IPS DF 19.7 (cell line): ENCODE results near the gene RBMS1.

ENCODE experiments used
- DNase-seq: peaks from one replicate; pipeline ENCODE4 v3.0.0-alpha.2; 2013; ENCODE audit warnings: low read depth, low spot score

The RBMS1 gene

DNA sequence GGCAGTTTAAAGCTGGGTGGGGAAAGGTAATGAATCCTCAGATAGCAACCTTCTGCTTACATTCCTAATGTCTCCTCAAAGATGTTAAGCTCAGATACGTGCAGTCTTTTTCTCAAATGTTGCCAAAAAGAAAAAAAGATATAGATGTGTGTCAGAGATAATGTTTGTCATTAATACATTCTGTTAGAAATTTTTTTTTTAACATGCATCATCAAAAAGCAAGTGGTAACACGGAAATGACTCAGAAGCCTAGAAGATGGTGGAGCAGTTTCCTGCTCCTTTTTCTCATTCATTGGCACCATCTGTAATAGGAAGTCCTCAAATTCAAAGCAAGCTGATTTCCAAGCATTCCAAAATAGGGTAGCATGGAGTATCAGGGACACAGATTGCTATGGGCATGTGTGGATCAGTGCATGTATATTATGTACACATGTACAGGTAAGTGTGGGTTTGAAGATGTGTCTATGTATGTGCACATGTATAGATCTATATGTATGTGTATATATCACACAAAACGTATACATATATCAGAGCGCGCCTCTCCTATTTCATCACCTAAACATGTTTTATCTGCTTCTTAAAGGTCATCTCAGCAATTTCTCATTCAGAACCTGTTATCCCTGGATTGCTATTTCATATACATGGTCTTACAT is 213.7 kb downstream of the RBMS1 start:
- DNase-seq: no peak

DNA sequence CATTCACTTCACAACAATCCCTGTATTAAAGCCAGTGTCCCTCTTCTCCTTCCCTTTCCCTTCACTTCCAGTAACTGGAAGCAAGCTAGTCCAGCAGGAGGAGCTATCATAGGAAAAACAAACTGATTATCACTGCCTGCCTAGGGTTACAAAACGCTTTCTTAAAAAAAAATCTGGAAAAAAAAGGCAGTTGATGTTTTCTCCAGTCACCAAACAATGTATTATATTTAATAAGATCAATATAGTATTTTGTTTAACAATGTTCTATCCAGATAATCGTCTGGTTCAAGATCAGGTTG is 214.8 kb downstream of the RBMS1 start:
- no peak for DNase-seq

DNA sequence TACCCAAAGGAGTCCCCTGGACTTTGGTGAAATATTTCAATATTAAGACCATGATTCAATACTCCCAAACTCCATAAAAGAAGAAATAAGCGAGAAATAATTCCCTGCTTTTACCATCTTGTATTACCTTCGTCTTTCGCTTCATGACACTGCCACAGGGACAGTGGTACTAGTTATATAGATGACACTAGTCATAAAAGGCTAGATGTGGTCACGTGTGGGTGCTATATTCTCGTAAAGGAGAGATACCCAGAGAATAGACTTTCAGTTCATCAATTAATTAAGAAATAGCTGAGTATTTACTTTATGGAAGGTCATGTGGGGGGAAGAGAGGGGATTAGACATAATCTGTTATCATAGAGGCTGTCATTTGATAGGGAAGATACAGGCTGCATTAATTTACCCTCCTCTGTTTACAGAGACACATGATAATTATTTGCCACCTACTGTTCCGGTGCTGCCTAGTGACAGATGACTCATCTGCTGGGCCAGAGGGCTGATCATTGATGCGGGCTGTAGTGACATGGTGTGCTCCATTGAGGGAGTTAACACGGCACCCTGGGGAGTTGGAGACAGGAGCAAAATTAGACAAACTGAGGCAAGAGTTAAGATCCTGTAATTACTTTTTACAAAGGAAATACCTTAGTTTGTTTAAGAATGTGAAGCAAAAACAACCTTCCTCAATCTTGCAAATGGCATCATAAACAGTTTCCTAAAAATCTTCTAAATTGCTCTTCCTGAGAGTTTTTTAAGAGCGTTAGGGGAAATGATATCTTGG is 215.3 kb downstream of the RBMS1 start:
- no peak for DNase-seq

DNA sequence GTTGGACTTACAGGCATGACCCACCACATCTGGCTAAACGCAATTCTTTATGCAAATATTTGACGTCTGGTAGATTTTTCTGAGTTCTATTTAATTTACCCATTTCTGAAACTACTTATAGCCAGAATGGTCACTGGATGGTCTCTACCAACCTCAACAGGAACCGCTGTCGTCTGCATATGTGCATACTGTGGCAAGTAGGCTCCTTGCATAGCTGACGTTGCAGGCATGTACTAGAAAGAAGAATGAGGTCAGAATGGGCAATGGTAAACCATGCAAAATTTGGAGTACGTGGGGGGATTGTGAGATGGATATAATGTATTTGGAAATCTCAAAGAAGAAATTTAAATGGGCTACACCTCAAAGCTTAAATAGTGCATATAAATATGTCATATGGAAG is 216.5 kb downstream of the RBMS1 start:
- DNase-seq: no peak

DNA sequence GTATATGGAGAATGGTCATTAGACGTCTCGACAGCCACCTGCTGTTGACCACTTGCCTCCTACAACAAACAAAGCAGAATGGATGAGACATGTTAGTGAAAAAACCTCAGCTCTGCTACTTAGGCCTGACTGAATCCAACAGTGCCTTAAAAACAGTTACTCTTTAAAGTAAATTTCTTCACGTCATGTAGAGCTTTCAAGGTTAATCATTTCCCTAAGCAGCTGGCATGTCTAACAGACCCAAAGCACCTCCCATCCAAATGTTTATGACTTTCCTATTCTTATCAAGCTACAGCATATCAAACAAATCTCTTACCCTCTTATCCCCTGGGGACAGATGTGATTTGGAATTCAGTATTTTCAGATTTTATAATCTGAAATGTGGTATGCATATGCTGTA is 218.0 kb downstream of the RBMS1 start:
- no peak for DNase-seq

DNA sequence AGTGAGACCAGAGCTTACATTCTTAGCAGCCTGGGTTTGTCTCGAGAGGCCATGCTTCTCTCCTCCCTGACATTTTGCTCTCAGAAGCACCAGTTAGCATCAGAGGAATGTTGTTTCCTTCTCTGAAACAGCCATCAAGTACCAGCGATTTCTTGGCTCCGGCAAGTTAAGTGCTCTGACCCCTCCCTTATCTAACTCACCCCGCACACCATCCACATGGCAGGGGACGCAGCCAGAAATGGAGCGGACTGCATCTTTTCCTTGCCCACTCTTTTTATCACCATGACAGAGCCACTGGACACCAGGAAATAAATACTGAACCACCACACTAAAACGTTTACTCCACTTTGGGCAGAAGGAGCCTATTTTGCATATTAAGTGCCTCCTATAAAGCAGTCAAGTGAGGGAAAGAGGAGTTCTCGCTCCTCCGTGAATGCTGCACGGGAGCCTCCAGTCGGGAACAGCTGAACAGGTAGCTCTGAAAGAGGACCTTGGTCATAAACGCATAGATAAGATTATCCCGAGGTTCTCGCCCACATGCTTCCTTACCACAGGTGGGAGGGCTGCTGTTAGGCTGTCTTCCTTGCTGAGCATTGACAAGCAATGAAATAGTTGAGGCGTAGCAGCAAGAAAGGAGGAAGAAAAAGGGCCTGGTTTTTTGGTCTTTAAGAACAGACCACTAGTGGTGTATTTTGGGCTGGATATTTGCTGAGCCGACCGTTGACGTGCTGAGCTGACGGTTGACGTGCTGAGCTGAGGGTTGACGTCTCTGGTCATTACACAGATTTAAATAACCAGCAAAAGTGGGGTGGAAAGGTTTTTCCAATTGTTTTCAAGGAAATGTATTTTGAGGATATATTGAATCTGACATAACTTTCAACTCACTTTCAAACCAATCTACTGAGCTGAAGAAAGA is 222.2 kb downstream of the RBMS1 start:
- DNase-seq: no peak

DNA sequence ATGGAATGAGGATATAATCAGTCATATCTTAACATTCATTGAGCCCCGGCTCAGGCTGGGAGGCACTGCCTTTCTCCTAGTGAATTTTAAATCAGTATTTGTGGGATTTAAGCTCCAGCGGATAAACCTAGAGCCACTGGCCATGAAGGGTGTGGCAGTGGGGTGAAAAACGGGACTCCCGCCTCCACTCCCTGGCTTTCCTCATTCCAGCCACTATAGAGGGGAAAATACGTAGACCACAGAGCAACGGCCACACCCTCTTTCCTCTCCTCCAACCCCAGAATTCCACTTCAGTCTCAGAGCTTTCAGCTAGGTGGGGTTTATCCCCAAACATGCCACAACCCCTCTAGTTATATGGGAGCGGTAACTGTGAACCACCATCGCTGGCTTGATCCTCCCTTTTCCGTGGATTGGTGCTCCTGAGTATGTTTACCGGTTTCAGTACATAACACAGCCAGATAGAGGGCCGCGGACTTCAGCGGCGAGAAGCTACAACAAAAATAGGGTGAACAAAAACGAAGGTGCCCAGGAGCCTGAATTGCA is 223.0 kb downstream of the RBMS1 start:
- DNase-seq: no peak

DNA sequence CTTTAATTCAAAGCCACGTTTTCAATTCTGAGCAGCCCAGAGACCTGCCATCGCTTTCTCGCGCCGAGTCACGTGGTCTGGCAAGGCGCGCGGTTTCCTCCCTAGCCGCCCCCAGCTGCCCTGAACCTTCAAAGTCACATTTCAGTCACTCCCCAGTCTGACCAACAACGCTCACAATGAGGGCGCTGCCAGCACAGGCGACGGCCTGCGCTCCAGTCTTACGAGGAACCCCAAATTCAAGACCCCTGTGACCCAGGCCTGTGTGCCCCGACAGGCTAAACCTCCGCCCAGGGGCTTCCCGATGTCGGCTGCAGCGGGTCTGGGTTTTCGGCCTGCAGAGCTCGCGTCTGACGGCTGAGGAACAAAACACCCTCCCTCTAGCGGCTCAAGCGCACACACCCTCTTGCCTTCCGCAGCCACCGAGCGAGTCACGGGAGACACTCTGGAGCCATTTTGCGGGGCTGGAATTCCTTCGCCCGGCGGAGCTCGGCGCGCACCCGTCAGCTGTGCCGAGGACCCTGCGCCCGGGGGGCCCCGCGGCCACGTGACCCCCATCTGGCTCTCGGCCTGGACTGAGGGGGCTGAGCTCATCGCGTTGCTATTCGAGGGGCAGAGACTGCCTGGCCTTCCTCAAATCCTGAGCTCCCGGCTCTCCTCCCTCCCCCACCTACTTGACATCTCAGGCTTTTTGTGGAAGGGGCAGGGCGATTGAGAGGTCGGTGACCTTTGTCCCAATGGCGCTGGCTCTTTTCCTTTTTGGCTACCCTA is 223.6 kb downstream of the RBMS1 start:
- DNase-seq: peak; percentile 68

DNA sequence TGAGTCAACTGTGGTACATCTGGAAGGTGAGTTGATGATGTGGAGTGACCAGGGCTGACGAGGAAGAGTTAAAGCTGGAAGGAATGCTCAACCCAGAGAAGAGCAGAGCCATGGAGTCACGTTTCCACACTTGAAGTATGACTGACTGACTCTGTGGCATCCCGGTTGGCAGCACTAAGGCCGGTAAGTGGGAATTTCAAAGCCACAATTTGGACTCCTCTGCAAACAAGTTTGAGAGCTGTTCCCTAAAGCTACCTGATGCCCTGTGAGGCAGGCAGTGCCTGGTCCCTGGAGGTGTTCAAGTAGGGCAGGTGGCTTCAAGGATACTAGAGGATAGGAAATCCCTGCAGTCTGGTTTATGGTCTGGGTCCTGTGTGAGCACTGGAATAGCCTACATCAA is 224.2 kb downstream of the RBMS1 start:
- no peak for DNase-seq

DNA sequence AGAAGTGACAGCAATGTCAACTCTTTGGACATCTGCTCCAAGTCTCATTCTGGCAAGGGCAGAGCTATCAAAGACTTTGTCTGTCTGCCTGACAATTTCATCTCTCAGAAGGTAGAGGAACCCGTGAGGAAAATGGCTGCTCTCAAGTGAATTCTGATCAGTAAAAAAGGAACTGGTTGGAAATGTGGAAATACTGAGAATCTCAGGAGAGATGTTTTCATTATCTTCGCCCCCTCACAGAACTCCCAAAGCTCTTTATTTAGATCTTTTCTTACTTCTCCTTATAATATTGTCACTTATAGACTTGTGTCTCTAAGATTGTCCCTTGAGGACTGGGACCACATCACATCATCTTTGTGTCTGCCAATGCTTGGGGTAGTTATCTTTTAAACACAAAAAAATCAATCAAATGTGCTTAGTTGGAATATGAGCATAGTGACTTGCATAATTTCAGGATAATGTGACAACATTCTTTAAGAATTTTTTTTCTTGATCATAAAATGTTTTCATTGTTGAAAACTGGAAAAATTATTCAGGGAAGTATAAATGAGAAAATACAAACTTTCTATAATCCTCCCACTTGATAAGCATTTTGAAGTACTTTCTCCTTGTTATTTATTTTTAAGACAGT is 225.3 kb downstream of the RBMS1 start:
- no peak for DNase-seq

DNA sequence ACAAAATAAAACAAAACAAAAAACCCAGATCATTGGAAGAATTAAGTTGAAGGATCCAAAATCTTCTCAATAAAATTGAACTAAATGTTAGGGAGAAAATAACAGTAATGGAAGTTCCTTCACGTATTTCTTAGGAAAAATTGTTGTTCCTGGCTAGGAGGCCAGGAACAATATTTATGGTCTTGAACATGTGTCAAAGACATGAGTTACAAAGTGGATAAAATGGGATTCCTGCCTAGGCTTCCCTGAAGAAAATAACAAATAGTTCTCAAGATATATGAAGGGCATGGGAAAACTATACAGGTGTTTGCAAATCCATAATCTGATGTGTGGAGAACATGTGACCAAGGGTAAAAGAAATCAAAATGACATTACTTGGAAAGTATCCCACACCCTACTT is 225.9 kb downstream of the RBMS1 start:
- no peak for DNase-seq

DNA sequence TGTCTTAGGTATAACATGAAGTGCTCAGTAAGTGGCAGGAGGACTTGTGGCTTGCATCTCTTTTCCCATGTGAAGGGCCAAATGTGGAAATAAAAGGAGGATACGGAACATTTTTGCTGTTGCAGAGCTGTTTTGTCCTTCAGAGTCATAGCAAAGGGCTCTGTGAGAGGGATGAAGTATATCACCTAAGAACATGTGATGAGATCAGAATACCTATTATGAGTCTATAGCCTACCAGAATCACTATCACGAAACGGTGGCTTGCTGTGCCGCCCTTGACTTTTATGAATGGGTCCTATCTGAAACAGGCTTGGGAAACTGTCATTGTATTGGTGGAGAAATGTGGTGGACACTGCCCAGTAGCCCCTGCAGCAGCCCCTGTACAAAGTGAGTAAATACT is 226.6 kb downstream of the RBMS1 start:
- DNase-seq: no peak

DNA sequence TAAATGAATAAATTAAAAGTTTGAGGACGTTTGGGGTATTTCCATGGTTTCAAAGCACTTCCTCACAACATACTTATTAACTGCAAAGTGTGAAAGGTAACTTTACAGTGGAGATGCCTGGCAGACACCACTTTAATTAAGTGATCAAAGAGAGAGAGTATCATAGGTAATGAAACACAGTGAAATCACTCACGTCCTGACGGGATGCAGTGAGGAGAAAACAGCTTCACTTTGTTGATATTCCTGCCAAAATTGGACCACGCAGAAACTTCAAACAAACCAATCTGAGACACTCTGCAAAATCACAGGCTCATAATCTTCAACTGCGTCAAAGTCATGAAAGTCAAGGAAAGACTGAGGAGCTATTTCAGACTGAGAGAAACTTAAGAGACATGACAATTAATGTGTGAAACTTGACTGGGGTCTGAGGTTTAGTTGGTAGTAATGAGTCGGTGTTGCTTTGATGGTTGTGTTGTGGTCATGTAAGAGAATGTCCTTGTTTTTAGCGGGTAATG is 227.5 kb downstream of the RBMS1 start:
- no peak for DNase-seq

DNA sequence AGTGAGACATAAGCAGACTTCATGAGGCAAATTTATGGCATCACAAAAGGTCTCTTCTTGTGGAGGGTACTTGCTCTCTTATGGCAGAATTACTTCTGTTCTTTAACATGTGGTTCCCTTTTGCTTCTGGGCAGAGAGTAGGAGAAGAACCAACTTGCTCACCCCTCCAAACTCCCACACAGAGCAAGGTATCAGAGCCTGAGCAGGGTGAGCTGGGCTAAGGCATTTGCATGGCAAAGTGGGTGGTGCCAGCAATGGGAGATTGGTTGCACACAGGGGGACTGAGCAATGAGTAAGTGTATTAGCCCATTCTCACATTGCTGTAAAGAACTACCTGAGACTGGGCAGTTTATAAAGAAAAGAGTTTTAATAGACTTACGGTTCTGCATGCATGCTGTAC is 229.3 kb downstream of the RBMS1 start:
- DNase-seq: no peak

DNA sequence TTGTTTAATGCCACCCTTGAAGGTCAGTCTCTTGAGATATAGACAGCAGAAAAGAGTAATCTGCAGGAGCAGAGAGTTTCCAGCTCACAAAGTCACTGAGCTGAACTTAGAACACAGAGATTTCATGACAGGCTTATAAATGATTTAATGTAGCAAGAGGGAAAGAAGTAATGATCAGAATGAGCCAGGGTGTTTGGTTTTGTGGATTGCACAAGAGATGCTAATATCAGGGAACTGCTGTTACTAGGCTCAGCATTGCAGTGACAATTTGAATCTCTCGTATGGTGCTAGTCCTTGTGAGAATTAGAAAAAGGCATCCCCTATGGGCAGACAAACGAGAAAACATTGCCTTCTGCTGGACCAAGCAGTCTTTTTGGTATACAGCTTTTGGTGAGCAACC is 231.9 kb downstream of the RBMS1 start:
- DNase-seq: no peak

DNA sequence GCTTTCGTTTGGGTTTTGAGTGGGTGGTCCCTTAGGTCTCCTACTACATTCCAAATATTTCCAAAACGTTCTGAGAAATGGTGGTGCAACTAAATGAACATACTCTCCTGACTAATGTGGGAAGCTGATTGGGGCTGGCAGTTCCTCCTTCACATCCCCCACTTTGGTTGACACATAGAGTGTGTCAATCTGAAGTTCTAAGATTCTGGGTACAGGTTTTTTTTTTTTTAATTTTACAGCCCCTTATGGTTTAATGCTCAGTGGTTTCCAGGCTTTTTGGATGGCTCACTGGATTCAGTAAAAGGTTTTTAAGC is 235.2 kb downstream of the RBMS1 start:
- DNase-seq: no peak

DNA sequence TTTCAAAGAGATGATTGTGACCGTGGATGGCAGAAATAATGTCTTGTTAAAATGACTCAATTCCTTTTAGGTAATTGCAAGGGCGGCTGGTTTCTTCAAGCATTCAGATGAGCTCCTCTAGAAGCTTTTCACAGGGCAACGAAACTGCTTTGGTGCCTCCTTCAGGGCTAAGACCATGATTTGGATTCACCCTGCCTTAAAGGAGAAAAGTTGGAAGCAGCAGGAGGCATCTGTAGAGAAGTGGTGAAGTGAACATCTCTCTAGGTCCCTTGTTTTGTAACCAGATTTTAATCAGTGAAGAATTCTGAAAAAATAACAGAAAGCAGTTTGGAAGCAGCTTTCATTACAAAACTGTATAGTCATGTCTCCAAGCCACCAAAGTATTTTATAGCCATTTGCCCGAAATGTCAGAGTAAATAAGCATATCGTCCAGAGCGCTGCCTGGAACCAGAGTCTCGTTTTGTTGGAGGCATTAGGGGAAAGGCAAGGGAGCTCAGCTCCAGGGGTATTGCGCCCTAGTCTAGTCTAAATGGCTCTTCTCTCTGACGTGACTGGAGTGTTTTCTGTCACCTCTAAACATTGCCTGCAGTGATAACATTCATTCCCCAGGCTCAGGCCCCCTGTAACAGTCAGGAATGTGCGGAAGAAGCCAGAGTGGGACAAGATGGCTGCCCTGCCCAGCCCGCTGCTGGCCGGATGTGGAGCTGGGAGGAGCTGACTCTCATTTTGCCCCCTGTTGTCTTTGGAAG is 235.7 kb downstream of the RBMS1 start:
- DNase-seq: no peak

DNA sequence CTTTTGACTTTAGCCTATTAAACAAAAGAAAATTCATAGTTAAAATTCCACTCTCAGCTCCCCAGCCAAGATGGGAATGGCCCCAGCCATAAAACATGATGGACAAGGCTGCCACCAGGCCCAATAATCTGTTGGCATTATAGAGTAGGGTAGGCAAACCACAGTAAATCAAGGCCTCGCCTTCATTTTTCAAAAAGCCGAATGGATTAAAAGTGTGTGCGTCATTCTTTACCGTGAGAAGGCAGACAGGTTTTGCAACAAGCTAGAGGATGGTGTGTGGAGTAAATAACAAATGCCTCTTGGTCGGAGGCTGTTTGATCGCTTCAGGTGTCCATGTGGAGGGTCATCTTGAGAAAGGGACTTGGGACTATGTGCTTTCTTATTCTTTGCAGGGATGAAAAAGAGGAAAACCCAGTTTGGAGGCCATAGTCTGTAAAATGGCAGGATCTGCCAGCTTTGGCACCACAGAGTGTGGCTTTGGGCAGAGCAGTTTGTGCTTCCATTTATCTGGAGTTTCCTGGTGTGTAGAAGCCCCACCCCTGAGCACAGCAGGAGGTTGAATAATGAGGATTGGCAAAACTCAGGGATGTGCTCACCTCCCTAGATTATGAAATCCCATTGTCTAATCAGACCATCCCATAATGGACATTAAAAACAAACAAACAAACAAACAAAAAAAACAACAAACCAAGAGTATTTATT is 236.4 kb downstream of the RBMS1 start:
- no peak for DNase-seq

DNA sequence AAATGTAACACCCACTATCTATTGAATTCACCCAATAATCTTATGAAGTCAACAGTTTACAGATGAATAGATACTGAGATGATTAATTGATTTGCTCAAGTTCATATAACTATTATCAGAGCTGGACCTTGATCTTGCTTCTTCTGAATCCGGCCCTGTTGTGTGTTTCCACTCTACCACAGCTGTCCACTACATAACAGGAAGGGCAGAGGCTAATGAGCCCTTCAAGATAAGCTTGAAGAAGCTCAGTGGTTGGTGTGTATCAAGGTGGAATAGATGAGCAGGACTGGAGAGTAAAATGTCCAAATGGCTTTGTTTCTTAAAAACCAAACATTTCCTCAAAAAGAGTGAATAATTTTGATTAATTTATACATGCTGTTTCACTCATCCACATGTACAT is 237.1 kb downstream of the RBMS1 start:
- DNase-seq: no peak

DNA sequence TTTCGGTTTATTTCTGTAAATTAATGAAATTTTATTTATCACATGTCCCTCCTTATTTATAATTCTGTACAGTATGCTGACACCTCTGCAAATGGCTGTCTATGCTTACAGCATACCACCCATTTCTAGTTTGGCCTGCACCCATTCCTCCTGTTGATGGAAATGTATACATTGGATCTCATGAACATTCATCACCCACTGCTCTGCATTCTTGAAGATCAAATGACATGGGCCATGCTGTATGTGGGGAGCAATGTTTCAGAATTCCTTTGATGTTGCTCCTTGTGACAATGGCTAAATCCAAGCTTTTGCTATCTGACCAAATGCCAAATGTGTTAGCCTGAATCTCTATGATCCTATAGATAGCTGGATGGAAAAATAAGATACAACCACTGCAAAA is 238.2 kb downstream of the RBMS1 start:
- no peak for DNase-seq
